ENCODE results near the gene SLC9A7.

DNA sequence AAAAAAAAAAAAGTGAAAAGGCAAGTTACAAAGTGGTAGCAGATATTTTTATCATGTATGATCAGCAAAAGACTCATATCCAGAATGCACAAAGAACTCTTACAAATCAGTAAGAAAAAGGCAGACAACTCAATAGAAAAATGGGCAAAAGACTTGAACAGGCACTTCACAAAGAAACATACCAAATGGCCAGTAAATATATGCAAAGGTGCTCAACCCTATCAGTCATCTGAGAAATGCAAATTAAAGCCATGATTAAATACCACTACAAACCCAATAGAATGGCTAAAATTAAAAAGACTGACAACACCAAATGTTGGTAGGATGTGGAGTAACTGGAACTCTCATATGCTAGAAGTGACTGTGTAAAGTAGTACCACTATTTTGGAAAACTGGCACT lies 140.0 kb downstream of the SLC9A7 start:
- TF ChIP-seq, protein P1, sequence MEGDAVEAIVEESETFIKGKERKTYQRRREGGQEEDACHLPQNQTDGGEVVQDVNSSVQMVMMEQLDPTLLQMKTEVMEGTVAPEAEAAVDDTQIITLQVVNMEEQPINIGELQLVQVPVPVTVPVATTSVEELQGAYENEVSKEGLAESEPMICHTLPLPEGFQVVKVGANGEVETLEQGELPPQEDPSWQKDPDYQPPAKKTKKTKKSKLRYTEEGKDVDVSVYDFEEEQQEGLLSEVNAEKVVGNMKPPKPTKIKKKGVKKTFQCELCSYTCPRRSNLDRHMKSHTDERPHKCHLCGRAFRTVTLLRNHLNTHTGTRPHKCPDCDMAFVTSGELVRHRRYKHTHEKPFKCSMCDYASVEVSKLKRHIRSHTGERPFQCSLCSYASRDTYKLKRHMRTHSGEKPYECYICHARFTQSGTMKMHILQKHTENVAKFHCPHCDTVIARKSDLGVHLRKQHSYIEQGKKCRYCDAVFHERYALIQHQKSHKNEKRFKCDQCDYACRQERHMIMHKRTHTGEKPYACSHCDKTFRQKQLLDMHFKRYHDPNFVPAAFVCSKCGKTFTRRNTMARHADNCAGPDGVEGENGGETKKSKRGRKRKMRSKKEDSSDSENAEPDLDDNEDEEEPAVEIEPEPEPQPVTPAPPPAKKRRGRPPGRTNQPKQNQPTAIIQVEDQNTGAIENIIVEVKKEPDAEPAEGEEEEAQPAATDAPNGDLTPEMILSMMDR (conservative IDR thresholded peaks at IDR 0.05; ENCODE audit: low read depth, low read length) = no peak
- no peak for TF ChIP-seq EZH2 (IDR thresholded peaks at IDR 0.05; ENCODE audit: borderline replicate concordance, low read depth, low read length, poor library complexity, severe bottlenecking)

Measured in A673 (cell line).